Measurements from ENCODE around the gene SLFN13.
"Not testable (repeated sequence)": the region's sequence is repeated elsewhere in the genome, so short reads cannot be mapped to it uniquely, and the experiment has no call there.

The SLFN13 gene

DNA sequence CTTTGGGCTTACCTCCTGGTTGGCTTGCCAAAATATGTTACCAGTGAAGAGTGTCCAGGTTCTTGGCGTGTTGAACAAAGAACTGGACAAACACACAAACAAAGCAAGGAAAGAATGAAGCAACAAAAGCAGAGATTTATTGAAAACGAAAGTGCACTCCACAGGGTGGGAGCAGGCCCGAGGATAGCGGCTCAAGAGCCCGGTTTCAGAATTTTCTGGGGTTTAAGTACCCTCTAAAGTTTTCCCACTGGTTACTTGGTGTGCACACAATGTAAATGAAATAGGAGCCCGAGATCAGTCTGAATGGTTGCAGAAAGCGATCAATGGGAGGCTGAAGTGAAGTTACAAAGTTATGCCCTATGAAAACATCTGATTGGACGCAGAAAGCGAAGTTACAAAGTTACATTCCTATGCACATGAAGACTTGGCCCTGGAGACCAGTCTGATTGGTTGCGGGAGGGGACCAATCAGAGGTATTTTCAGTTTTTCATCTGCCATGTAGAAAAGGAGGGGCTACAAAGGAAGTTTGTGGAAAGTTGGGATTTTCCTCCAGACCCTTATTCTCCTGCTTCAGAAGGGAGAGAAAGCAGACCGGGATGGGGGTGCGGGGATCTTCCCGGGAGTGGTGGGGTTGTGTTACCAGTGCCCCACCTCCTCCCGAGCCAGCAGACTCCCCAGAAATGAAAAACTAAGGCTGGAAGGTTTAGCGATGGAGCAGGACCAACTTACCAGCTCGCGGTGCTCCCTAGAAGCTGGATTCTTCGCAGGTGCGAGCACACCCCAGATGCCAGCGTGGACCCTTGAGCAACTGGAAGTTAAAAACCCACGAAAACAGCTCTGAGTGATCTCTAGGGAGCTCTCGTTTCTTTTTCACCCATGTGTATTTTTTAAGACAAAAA is 16.1 kb downstream of the SLFN13 start, which contains the start of gene SLFN12:
Gene SLFN12, minus strand, starts transcription at position 325 of the 899 bp plus-strand sequence. CDS start 9,472 bp downstream, outside the sequence.
- DNase-seq = peak; percentile 24

- DNase-seq = no peak
Observed at GRCh38 chr17:35429702-35430101, 18.9 kb downstream of the SLFN13 start.

DNA sequence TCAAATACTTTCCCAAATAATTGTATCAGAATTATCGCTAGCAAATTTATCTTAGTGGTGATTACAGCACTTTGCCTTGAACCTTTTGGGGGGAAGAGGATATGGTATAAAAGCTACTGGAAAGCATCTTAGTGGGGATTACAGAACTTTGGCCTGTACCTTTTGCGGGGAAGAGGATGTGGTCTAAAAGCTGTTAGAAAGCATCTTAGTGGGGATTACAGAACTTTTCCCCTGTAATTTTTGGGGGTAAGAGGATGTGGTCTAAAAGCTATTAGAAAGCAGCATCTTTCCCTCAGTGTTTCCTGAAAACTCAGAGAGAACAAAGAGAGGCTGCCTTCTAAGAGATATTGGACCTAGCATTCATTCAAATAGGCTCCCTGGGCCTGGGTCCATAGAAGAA is 20.3 kb downstream of the SLFN13 start:
- no peak for DNase-seq

- no peak for DNase-seq
Observed at GRCh38 chr17:35423761-35424160, 24.8 kb downstream of the SLFN13 start.

DNA sequence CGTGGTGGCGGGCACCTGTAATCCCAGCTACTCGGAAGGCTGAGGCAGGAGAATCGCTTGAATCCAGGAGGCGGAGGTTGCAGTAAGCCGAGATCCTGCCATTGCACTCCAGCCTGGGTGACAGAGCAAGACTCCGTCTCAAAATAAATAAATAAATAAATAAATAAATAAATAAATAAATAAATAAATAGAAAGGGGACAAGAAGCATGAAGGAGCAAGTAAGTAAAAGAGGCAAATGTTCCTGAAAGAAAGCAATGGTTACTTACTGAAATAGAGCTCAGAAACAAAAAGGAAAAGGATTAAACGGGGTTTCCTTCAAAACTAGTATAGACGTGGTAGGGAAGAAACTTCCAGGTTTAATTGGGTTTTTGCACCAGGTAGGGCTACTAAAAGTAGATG is 27.5 kb downstream of the SLFN13 start:
- DNase-seq = not testable (repeated sequence)

DNA sequence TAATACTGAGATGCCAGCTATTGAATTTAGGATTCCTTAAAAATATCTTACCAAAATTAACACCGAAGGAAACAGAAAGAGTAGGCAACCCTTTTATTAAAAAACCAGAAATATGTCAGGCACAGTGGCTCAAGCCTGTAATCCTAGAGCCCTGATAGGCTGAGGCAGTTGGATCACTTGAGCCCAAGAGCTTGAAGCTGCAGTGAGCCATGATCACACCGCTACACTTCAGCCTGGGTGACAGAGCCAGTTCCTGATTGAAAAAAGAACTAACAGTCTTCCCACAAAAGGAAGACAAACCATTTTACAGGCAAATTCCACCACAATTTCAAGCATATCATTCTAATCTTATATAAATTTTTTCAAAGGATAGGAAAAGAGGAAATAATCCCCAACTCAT is 31.9 kb downstream of the SLFN13 start:
- no peak for DNase-seq

GRCh38 chr17:35414707-35415106 is 33.9 kb downstream of the SLFN13 start:
- not testable (repeated sequence) for DNase-seq

DNA sequence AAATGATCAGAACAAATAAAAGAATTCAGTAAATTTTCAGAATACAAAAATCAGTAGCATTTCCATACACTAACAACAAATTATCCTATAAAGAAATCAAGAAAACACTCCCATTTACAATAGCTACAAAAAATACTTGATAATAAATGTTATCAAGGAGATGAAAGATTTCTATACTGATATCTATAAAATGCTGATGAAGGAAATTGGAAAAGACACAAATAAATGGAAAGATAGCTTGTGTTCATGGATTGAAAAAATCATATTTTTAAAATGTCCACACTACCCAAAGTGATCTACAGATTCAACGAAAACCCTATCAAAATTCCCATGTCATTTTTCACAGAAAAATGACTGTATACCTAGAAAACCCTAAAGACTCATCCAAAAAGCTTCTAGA is 34.3 kb downstream of the SLFN13 start:
- DNase-seq = no peak

DNA sequence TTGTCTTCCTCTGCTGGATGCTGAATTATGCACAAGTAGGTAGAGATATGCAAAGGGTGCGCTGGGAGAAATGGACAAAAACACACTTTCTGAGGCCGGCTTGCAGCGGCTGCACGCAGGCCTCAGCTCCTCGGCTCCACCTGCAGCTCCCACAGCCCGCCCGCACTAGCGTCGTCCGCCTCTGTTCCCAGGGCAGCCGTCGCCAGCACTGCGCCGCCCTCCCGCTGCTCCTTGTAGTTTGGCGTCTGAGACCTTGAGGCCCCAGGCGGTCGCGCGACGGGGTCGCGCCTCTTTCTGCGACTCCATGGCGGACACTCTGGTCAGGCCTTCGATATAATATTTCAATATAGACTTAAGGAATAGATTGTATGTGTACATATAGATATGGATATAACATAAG is 41.0 kb downstream of the SLFN13 start:
- no peak for DNase-seq

GRCh38 chr17:35406568-35406967 is 42.0 kb downstream of the SLFN13 start:
- no peak for DNase-seq

DNA sequence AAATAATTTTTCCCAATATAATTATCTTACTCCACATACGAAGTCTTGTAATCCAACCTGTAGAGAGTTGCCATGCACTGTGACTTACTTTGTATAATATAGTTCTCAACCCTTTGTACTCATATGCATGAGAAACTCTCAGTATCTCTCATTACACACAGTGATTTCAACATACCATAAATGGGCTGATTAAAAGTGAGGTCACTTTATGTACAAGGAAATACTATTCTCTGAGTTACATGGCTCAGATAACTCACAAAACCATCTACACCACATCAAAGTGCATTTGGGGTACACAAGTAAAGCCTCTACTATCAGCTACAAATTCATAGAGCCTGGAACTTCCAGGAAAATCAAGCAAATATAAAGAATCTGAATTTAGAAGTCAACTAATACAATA is 44.2 kb downstream of the SLFN13 start:
- no peak for DNase-seq

GRCh38 chr17:35393783-35394182 is 54.8 kb downstream of the SLFN13 start:
- DNase-seq = not testable (repeated sequence)

DNA sequence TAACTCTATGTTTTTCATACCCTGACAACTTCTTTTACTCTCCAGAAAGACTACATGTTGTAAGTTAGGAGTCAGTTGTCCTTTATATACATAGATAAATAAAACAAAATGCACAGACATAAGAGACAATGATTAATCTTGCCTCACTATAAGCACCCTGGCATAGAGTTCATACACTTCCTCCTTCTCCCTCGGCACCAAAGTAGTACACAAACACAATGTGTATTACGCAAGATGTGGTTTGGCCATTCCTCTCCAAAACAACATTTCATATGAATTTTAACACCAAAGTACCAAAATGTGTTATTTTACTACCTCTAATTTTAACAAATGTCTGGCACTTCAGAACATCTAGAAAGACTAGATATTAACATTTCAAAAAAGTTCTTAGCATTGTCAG is 57.9 kb downstream of the SLFN13 start:
- no peak for DNase-seq

GRCh38 chr17:35390156-35390555 is 58.4 kb downstream of the SLFN13 start:
- DNase-seq = no peak

- no peak for DNase-seq
Observed at GRCh38 chr17:35387496-35387895, 61.1 kb downstream of the SLFN13 start.
